ENCODE data around the gene NID1. TPM values are rescaled to one million over a fixed set of nuclear protein-coding genes. Genes with fewer than 3 reads are reported as not detected.

The NID1 gene, protein sequence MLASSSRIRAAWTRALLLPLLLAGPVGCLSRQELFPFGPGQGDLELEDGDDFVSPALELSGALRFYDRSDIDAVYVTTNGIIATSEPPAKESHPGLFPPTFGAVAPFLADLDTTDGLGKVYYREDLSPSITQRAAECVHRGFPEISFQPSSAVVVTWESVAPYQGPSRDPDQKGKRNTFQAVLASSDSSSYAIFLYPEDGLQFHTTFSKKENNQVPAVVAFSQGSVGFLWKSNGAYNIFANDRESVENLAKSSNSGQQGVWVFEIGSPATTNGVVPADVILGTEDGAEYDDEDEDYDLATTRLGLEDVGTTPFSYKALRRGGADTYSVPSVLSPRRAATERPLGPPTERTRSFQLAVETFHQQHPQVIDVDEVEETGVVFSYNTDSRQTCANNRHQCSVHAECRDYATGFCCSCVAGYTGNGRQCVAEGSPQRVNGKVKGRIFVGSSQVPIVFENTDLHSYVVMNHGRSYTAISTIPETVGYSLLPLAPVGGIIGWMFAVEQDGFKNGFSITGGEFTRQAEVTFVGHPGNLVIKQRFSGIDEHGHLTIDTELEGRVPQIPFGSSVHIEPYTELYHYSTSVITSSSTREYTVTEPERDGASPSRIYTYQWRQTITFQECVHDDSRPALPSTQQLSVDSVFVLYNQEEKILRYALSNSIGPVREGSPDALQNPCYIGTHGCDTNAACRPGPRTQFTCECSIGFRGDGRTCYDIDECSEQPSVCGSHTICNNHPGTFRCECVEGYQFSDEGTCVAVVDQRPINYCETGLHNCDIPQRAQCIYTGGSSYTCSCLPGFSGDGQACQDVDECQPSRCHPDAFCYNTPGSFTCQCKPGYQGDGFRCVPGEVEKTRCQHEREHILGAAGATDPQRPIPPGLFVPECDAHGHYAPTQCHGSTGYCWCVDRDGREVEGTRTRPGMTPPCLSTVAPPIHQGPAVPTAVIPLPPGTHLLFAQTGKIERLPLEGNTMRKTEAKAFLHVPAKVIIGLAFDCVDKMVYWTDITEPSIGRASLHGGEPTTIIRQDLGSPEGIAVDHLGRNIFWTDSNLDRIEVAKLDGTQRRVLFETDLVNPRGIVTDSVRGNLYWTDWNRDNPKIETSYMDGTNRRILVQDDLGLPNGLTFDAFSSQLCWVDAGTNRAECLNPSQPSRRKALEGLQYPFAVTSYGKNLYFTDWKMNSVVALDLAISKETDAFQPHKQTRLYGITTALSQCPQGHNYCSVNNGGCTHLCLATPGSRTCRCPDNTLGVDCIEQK
- total RNA-seq (2022; extraction: Qiagen RNA extraction; ENCODE audit: low read depth) = 5.2 to 8.9 TPM (median 8.2 TPM) in 5 replicates

DNA sequence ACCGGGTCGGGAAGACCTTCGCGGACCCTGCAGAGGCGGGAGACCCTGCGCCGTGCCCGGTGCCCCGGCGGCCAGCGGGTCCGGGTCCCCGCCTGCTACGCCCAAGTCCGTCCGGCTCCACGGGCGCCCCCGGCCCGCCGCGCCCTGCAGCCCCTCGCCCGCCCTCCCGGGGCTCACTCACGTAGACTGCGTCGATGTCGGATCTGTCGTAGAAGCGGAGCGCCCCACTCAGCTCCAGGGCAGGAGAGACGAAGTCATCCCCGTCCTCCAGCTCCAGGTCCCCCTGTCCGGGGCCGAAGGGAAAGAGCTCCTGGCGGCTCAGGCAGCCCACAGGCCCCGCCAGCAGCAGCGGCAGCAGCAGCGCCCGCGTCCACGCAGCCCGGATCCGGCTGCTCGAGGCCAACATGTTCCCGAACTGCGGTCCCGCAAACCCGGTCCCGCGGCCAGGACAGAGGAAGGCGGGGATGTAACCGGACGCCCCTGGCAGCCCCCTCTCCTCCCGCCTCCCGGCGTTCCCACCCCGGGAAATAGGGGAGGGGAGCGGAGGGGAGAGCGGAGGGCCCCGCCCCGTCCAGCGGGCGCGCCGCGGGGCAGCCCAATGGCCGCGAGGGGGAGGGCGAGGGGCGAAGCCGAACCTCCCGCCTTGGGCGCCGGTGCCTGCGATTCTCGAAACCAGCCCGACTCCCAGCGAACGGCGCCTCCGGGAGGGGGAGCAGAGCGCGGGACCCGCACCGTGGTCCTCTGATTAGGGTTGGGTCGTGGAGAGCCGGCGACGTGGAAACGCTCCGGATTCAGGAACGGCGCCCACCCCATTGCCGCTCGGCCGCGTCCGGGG lies at the start of gene NID1:
TSS of gene NID1 (minus strand) at position 417 of the 835 bp plus-strand sequence. CDS start at position 406, 11 bp downstream.

Other genes with a start within 250 kb of the NID1 start
- gene LYST, start 198.2 kb downstream of the NID1 start, total RNA-seq (2022; extraction: Qiagen RNA extraction; ENCODE audit: low read depth) = 4.6 to 6.5 TPM (median 5.7 TPM) in 5 replicates
- gene GPR137B, start 77.4 kb upstream of the NID1 start, total RNA-seq (2022; extraction: Qiagen RNA extraction; ENCODE audit: low read depth) = 13.8 to 19.9 TPM (median 18.6 TPM) in 5 replicates
- gene ERO1B, start 216.9 kb upstream of the NID1 start, total RNA-seq (2022; extraction: Qiagen RNA extraction; ENCODE audit: low read depth) = 2.6 to 4.1 TPM (median 3.5 TPM) in 5 replicates

All from A549 treated with DMSO at 1 μM for 4 hours (cell line).